Mesothelial cell of epicardium (in vitro differentiated cells): ENCODE data around the gene RIOK3. TPM values are rescaled to one million over a fixed set of nuclear protein-coding genes. Genes with fewer than 3 reads are reported as not detected.

Experiments used
- DNase-seq, 2 experiments: peaks; one replicate each; pipeline ENCODE4 v3.0.0; 2021; ENCODE audit warnings: low spot score in 2 of 2; ENCODE audit not compliant: unreplicated experiment in 2 of 2
- H3K27ac Mint-ChIP-seq: 2 replicates; pipeline ENCODE4 v1.8.0; 2021; ENCODE audit warnings: mixed read lengths
- H3K27me3 Mint-ChIP-seq: 2 replicates; pipeline ENCODE4 v1.8.0; 2021; ENCODE audit warnings: low read depth, mixed read lengths
- H3K36me3 Mint-ChIP-seq: 2 replicates; pipeline ENCODE4 v1.8.0; 2021; ENCODE audit warnings: mixed read lengths
- H3K4me1 Mint-ChIP-seq: 2 replicates; pipeline ENCODE4 v1.8.0; 2021; ENCODE audit warnings: mixed read lengths
- H3K4me3 Mint-ChIP-seq: 2 replicates; pipeline ENCODE4 v1.8.0; 2021; ENCODE audit warnings: mild to moderate bottlenecking, moderate library complexity, mixed read lengths
- H3K9me3 Mint-ChIP-seq: 2 replicates; pipeline ENCODE4 v1.8.0; 2021; ENCODE audit warnings: mixed read lengths
- total RNA-seq: library from RNA; stranded (reverse); gene quantifications from 3 replicates; pipeline ENCODE4 v1.2.1, GENCODE V29; 2021
- TF ChIP-seq, protein P1 (sequence below): fragments of 200-600 bp; sonication (generic); IDR thresholded peaks from one replicate; pipeline ENCODE4 v1.5.0; 2021; ENCODE audit warnings: antibody characterized with exemption; ENCODE audit not compliant: unreplicated experiment

Gene RIOK3
- total RNA-seq, 1 donor from 2014 or later, result 44.2 TPM

DNA sequence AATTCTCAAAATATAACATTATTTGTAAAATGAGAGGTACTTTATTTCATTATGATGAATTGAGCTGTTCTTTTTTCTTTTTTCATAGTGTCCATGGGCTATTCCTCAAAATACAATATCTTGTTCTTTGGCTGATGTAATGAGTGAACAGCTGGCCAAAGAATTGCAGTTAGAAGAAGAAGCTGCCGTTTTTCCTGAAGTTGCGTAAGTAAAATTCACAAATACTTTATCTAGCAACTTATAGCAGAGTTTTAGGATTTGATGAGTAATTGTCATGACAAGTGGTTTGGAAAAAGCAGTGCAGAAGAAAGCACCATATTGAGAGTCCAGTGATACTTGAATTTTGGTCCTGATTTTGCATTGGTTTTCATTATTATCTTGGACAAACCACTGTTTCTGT lies 9.8 kb downstream of the RIOK3 start:
- Mint-ChIP-seq H3K27ac (no peak overlapping the region), H3K36me3 (peaks cover 32% of the 10 kb centered on the region), H3K4me3 (no peak overlapping the region), H3K9me3 (no peaks in the 10 kb centered on the region), H3K4me1 (peaks cover 2% of the 10 kb centered on the region), H3K27me3 (no peaks in the 10 kb centered on the region)
- TF ChIP-seq, protein P1, sequence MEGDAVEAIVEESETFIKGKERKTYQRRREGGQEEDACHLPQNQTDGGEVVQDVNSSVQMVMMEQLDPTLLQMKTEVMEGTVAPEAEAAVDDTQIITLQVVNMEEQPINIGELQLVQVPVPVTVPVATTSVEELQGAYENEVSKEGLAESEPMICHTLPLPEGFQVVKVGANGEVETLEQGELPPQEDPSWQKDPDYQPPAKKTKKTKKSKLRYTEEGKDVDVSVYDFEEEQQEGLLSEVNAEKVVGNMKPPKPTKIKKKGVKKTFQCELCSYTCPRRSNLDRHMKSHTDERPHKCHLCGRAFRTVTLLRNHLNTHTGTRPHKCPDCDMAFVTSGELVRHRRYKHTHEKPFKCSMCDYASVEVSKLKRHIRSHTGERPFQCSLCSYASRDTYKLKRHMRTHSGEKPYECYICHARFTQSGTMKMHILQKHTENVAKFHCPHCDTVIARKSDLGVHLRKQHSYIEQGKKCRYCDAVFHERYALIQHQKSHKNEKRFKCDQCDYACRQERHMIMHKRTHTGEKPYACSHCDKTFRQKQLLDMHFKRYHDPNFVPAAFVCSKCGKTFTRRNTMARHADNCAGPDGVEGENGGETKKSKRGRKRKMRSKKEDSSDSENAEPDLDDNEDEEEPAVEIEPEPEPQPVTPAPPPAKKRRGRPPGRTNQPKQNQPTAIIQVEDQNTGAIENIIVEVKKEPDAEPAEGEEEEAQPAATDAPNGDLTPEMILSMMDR, result no peak
- no peak for DNase-seq

DNA sequence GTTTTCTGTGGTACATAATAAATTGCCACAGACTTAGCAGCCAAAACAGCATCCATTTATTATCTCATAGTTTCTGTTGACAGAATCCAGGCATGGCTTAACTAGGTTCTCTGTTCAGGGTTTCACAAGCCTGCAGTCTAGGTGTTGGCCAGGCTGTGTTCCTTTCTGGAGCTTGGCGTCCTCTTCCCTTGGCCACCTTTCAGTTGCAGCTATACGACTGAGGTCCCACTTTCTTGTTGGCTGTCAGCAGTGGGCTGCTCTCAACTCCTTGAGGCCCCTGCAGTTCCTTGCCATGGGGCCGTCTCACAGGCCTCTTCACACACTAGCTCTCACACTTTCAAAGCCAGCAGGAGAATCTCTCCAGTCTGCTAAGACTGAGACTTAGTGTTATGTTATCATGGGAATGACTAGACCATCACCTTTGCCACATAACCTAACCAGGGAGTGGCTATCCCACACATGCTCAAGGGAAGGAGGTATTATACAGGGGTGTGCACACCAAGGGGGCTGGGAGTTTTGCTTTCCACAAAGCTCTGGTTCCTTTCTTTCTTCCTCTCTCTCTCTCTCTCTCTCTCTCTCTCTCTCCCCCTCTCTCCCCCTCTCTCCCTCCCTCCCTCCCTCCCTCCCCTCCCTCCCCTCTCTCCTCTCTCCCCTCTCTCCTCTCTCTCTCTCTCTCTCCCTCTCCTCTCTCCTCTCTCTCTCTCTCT lies 15.8 kb downstream of the RIOK3 start:
- H3K4me3 Mint-ChIP-seq, result no peak overlapping the region
- no peaks in the 10 kb centered on the region for H3K4me1 Mint-ChIP-seq
- H3K9me3 Mint-ChIP-seq, result no peaks in the 10 kb centered on the region
- peaks cover 25% of the 10 kb centered on the region for H3K36me3 Mint-ChIP-seq
- H3K27me3 Mint-ChIP-seq, result no peaks in the 10 kb centered on the region
- H3K27ac Mint-ChIP-seq, result no peak overlapping the region
- no peak for DNase-seq
- TF ChIP-seq, protein P1, result no peak

DNA sequence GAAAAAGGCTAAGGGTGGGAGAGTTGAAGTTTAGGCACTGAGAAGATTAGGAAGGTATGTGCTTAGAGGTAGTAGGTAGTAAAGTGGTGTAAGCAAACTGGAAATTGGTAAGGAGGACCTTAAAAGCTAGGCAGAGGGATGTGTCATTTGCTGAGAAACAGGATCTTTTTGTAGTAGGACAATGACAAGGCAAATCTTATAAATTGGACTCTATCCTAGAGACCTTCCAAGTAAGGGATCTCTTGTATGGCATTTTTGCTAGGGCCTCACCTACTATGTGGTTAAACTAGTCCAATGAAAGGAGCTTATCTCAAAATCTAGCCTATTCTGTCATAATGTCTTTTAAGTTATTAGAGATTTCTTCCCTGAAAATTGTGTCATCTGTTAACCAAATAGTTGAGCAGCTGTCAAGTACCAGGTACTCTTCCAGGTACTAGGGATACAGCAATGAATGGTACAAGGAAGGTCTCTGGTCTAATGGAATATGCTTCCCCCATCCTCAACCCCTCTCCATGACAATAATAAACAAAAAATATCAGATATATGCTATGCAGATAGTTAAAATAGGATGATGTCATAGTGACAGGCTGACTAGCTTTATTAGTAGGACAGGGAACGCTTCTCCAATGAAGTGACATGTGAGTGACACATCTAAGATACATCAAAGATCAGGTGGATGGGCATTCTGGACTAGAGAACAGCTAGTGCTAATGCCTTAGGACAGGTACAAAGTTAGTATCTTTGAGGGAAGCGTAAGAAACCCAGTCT lies 17.7 kb downstream of the RIOK3 start:
- no peak overlapping the region for H3K27ac Mint-ChIP-seq
- DNase-seq, result no peak

DNA sequence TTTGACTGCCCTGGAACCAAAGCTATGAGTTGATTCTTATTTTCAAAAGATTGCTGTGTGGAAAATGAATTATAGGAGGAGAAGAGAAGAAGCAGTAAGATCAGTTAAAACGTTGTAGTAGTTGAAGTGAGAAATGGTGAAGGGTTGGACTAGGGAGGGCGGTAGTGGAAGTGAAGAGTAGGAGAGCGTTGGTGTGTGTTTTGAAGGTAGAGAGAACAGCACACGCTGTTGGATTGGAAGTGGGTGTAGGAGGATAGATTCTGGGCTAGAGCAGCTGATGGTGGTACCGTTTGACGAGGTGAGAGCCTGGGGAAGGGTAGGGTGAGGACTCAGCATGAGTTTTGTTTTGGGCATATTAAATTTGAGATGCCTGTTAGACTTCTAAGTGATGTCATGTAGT lies 18.4 kb downstream of the RIOK3 start:
- H3K36me3 Mint-ChIP-seq, result peaks cover 29% of the 10 kb centered on the region
- H3K27me3 Mint-ChIP-seq, result no peaks in the 10 kb centered on the region
- H3K4me1 Mint-ChIP-seq, result no peaks in the 10 kb centered on the region
- no peak for DNase-seq
- no peaks in the 10 kb centered on the region for H3K9me3 Mint-ChIP-seq
- H3K27ac Mint-ChIP-seq, result no peak overlapping the region
- TF ChIP-seq, protein P1, result no peak
- H3K4me3 Mint-ChIP-seq, result no peak overlapping the region

More for the DNA sequence above, 17.7 kb downstream of the RIOK3 start:
- peaks cover 26% of the 10 kb centered on the region for H3K36me3 Mint-ChIP-seq
- H3K9me3 Mint-ChIP-seq, result no peaks in the 10 kb centered on the region
- TF ChIP-seq, protein P1, result no peak
- H3K4me1 Mint-ChIP-seq, result no peaks in the 10 kb centered on the region
- H3K27me3 Mint-ChIP-seq, result no peaks in the 10 kb centered on the region
- H3K4me3 Mint-ChIP-seq, result no peak overlapping the region

DNA sequence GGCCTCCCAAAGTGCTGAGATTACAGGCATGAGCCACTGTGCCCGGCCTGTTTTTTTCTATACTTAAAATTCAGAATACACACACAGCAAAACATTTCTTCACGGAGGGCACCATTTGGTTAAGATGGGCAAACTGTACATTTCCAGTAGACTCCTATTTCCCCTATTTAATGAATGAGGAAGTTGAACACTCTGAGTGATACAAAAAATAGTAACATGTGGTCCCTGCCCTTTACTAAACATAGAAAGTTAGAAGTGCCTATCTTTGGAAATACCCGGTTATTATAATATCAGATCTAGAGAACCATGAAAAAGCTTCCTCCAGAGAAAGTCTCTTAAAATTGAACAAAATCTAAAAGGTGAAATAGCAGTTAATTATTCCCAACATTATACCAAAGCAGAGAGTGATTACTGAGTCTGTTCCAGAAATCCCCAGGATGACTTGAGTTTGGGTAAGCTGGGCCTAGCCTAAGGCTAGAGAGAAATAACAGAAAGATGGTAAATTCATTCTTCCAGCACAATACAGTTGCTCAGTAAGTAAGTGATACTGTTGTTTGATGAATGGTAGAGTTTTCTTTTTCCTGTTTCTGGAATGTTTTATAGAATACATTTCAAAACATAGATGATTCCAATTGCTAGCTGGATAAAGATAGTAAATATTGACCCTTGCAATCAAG lies 26.9 kb downstream of the RIOK3 start:
- peaks cover 4% of the 10 kb centered on the region for H3K4me1 Mint-ChIP-seq
- H3K9me3 Mint-ChIP-seq, result no peaks in the 10 kb centered on the region
- no peak for DNase-seq
- H3K4me3 Mint-ChIP-seq, result no peak overlapping the region
- H3K27ac Mint-ChIP-seq, result no peak overlapping the region
- peaks cover 37% of the 10 kb centered on the region for H3K36me3 Mint-ChIP-seq
- no peaks in the 10 kb centered on the region for H3K27me3 Mint-ChIP-seq
- TF ChIP-seq, protein P1, result no peak
